ENCODE measurements around the gene MYOG.

The MYOG gene

DNA sequence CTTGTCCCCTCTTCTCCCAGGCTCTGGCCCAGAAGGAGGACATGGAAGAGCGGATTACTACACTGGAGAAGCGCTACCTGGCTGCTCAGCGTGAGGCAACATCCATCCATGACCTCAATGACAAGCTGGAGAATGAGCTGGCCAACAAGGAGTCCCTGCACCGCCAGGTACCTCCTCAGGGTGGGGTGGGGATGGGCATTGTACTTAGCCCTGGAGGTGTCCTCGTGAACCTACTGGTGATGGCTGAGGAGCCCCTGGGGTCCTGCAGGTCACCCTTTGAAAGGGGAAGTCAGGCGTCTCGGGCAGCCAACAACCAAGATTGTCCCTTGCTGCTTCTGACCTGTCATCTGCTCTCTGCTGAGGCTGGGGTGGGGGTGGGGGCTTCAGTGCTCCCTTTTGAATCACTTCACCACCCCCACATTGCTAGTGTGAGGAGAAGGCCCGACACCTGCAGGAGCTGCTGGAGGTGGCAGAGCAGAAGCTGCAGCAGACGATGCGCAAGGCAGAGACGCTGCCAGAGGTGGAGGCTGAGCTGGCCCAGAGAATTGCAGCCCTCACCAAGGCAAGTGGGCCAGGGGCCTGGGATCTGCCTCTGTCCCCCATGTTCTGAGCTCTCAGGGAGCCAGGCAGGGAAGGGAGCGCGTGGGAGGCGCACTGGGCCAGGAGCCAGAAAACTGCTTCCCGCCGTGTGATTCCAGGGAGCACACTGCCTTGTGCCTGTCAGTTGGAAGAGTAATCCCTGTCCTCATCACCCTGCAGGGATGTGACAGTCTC lies 39.8 kb downstream of the MYOG start:
- no peak for DNase-seq

DNA sequence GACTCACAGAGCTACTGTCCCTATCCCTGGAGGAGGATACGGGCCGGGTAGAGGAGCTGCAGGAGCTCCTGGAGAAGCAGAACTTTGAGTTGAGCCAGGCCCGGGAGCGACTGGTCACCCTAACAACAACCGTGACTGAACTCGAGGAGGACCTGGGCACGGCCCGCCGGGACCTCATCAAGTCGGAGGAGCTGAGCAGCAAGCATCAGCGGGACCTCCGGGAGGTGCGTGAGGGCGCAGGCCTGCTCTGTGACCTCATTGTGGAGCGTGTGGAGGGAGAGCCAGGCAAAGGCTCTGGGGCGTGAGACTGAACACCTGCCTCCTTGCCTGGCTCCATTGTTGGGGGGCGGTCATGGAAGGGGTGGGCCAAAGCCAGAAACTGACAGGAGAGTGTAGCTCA lies 40.5 kb downstream of the MYOG start:
- DNase-seq, result no peak

DNA sequence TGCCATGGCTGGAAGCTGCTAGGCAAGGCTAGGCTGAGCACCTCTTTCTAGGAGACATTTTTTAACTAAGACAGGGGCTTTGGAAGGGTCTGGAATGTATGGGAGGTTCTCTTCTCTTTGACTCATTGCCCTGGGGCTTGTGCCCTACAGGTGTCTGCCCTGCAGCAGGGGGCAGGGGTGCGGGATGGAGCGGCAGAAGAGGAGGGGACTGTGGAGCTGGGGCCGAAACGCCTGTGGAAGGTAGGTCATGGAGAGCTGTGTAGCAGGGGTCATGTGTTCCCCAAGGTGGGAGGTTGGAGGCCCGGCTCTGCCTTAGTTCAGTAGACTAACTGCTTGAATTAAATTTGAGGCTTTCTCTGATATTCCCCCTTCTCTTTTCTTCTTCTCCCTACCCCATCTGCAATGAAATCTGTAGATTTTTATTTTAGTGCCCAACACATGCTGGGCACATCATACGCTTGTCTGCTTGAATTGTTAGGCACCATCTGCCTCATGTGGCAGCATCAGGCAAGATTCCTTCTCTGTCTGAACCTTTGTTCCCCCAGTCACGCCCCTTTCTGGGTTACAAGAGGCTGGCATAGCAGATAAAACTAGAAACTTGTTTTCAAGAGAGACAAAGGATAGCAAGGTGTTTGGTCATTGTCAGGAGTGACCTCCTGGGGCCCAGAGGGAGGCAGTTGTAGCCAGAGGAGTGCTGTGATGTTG lies 41.1 kb downstream of the MYOG start:
- no peak for DNase-seq

DNA sequence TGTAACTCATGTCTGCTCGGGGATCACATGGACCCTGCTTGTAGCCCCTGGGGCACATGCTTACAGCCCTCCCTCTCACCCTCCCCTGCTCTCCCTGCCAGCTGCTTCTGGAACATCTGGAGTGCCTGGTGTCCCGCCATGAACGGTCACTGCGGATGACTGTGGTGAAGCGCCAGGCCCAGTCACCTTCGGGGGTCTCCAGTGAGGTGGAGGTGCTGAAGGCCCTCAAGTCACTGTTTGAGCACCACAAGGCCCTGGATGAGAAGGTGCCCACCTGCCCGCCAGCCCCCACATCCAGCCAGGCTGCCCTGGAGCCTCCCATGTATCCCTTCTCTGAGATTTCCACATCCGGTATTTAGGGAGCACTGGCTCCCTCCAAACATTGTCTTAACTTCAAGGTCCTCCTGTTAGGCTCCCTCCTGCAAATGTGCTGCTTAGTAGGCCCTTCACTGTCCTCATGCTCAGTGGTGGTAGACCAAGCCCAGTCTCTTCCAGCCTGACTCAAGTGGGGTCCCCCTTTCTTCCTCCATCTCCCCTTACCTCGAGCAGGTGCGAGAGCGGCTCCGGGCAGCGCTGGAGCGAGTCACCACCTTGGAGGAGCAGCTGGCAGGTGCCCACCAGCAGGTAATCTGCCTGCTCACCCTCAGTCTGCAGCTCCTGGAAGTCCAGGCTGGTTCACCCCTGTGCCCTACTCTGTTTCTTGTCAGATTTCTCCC lies 41.8 kb downstream of the MYOG start:
- no peak for DNase-seq

DNA sequence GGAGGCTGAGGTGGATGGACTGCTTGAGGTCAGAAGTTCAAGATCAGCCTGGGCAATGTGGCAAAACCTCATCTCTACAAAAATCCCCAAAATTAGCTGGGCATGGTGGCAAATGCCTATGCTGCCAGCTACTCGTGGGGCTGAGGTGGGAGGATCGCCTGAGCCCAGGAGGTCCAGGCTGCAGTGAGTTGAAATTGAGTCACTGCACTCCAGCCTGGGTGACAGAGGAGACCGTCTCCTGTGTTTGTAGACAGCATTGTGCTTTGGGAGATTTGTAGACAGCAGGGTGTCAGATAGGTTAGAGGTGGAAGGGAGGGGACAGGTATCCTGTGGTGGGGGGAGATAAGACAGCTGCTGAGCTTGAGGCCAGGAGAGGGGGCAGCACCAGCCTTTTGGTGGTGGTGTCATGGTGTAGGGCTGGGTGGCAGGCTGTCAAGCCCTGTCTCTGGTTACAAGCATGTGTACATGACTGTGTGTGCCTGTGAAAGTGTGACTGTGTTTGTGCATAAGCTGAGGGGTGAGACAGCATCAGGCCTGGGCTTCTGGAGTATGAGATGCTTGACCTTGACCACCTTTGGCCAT lies 44.4 kb downstream of the MYOG start:
- no peak for DNase-seq

DNA sequence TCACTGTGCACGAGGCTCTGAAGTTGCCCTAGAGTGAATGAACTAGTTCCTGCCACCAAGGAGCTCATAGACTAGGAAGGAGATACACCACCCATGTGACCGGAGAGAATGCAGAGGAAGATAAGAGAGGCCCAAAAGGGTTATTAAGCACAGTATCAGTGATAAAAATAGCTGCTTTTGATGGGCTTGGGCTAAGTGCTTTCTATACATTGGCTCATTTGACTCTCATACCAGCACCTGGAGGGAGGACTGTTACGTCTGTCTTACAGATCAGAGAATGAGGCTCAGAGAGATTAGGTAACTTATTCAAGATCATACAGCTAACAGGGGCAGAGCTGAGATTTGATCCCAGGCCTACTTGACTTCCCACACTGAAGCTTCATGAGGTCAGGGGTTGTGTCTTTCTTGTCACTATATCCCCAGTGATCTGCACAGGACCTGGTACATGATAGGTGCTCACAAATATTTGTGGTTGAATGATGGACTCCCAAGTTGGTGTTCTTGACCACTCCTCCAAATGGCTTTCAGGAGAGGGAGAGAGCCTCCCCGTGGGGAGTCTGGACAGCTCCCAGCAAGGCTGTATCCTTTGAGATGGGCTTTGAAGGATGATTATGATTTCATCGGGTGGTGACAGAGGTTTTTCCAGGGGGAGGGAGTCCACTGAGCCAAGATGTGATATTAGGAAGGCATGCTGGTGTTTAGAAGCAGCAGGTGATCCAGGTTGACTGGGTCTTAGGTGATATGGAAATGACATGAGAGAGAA lies 45.1 kb downstream of the MYOG start:
- no peak for DNase-seq

DNA sequence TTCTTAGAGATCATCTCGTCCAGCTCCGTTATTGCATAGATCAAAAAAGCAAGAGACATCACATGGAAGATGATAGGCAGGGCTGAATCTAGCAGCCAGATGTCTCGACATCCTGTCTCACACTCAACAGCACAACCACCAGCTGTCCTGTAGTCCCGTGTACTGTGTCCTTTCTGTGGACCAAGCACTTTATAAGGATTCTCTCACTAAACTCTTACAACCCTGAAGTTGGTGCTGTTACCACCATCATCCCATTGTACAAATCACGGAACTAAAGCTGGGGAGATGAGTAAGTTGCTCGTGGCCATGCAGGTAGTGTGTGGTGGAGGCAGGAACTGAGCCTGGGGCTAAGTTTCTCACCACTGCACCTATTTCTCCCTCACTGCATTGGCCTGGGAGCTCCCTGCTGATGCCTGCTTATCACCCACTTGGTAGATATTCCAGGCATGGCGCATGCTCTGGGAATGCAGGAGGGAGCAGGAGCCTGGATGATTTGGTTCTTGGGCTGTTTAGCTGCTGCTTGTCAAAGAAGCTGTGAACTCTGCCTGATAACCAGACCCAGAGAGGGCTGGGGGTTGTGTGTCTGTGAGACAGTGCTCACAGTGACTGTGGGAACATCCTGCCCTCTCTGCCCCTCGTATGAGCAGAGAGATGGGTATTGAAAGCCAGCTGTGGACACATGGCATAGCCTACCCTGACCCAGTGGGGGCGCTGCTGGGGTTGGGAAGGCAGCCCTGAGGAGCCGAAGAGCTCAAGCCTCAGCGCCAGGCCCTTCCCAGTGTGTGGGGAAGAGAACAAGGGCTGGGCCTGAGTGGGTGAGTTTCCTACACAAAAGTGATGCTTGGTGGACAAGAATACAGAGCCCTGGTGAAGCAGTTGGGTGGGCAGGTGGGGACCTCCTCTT lies 46.0 kb downstream of the MYOG start:
- no peak for DNase-seq

DNA sequence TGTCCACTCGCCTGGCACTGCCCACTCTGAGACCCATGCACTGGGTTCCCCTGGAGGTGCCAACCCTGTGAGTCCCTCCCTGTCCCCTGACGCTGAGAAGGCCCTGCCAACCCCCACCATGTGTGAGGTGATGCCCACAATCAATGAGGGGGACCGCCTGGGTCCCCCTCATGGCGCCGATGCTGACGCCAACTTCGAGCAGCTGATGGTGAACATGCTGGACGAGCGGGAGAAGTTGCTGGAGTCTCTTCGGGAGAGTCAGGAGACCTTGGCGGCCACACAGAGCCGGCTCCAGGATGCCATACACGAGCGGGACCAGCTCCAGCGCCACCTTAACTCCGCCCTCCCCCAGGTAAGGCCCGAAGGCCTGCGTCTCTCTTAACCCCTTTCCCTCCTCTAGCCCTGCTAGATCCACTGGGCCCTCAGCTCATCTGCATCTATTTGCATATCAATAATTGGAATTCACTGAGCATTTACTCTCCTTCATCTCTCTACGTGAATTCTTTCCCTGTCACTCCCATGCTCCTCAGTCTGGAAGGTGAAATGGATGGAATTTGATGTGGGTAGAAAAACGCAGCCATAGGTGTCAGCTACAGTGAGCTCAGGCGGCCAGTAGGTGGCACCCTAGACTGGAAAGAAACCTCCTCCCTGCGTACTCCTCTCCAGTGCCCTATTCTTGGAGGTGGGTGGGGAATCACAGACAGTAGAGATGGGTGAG lies 46.8 kb downstream of the MYOG start:
- peak; percentile 73 for DNase-seq

DNA sequence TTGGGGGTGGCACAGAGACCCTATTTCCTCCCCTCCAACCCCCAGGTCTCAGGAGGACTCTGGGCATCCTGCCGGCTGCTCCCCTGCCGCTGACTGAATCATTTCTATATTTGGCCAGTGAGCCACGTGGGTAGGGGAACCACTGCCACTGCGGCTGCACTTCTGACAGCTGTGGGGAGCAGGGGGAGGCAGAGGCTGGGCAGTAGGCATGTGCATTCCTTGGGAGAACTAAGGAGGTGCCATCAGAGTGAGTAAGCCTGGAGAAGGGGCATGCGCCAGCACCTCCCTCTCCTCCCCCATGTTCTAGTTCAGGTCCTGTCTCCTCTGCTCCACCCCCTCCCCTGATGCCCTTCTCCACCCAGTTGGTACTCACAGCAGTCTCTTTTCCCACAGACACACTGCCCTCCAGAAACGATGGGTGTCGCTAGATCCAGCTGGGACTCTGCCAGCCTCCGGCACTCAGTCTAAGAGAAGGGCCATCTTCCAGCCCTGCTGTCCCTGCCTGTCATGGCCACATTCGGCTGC lies 47.5 kb downstream of the MYOG start:
- no peak for DNase-seq

DNA sequence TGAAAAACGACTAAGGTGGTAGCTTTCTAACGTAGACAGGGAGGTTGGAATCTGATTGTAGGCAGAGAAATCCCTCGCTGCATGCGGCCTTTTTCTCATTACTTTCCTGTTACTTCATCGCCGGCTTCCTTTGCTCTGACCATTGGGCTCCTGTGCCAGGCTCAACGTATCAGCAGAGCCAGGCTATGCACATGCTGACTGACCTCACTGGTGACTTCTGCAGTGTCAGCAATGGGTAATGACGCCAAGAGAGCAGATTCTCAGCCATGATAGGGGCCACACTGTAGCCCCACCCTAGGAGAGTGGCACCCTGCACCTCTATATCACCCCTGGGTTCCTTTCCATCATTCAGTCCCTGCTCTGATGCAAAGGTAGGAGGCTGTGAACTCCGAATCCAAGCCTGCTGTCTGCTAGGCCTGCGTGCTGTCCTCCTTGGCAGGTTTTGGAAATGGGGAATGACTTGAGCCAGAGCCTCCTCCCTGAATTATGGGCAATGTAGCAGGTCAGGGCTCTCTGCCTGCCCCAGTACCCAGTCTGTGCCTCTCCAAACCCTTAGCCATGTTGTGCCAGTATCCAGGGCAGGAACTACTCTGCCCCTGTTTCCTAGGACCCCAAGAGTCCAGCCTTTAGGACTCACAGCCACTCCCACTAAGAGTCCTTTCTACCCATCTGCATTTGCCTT lies 48.2 kb downstream of the MYOG start:
- DNase-seq, result no peak

DNA sequence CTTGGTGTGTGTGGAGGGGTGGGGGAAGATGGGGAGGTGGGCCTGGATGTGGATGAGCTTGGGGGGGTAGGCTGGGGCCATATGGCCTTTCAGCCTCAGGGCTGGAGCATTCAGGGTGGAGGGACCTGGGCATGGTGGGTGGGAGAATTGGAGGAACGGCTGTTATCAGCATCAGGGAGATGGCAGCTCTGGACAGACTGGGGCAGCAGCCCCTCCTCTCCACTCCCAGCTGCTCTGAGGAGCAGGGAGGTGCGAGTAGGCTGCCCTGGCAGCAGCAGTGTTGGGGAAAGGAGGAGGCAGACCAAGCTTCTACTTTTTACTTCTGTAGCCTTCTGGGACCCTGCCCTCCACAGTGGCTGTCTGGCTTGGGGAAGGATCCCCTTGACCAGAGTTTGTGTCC lies 49.3 kb downstream of the MYOG start:
- DNase-seq, result no peak

DNA sequence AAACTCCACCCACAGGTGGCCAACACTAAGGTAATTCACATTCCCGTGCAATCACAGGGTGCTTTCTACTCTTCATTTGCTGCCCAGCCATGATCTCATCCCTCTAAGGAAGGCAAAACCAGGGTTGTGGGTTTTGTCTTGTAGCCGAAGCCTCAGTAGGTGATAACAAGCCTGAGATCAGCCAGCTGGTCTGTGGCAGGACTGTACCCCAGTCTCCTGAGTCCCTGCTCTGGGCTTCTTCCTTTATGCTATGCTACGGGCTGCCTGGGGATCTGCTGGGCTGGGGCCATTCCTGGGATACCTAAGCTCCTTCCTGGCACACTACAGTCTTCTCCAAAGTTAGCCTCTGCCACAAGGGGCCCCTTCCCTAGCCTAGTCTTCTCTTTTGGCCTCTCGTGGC lies 49.7 kb downstream of the MYOG start:
- DNase-seq, result no peak

DNA sequence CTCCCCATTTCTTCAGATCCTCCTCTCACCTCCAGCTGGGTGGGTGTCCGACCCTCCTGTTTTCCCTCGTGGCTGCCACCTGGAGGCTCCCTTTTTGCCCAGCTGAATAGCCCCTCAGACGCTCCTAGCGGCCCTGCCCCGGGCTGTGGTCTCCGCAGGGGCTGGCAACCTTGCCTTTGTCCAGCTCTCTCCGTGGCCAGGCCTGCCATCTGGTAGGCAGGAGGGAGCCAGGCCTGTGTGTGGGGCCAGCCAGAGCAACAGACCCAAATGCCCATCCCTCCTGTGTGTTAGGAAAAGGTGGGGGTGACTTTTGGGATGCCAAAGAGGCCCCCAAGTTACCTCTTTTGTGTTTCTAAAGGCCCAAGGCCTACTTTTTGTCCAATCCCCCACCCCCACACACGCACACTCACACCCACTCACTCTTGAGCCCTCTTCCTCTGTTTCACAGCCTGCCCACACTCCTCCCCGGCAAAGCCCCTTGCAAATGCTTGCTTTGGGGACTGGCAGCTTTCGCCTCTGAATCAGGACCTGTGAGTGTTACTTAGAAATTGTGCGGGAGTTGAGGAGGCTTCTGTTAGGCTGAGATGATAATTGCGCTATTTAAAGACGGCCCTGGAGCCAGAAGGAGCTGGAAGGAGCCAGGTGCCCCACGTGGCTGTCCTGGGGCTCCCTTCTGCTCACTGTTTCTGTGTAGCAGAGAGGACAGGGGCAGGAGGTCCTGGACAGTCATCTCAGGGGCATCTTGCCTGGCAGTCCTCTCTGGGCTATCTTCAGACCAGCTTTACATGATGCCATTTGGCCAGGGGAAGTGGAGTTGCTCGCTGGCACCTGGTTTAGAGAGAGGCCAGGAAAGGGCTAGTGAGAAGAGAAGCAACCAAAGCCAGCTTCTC lies 50.5 kb downstream of the MYOG start:
- DNase-seq, result no peak

DNA sequence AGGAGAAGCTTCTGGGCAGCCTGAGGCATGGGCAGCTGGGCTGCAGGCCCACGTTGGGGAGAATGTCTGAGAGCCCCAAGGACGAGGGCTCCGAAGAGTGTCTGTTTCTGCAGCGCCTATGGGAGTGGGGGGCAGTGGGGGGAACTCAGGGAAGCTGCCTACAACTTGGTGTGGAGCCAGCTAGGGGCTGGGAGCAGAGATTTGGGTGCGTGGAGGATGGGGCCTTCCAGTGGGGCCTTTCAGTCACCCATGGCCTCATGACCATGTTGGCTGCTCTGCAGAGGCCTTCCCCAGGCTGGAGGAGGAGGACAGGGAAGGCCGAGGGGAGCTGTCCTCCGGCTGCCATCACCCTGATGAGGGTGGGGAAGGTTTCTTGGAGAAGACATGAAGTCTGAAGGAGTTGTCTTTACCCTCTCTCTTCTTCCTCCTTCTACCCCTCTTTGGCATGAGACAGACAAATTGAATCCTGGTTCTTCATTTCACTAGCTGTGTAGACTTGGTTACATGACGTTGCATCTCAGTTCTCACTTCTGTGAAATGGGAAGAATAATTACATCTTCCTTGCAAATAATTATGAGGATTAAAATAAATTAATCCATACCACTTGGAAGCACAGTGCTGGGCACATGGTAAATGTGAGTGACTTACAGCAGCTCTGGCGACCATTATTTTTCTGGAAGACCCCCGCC lies 51.2 kb downstream of the MYOG start:
- no peak for DNase-seq

DNA sequence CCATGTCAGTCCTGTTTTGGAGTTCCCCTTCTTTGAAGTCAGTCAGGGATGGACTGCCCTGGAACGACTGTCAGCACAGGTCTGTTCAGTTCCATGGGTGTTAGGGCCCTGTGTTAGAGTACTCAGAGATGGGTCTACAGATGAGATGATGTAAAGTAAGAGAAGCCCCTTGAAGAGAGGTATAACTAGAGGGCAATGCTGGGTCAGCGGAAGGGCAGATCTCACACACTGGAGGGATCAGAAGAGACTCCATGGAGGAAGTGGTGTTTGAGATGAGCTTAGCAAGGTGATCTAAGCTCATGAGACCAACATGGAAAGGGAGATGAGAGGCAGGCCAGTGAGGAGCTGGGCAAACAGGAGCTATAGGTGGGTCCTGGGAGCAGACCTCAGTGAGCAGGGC lies 51.9 kb downstream of the MYOG start:
- no peak for DNase-seq

DNA sequence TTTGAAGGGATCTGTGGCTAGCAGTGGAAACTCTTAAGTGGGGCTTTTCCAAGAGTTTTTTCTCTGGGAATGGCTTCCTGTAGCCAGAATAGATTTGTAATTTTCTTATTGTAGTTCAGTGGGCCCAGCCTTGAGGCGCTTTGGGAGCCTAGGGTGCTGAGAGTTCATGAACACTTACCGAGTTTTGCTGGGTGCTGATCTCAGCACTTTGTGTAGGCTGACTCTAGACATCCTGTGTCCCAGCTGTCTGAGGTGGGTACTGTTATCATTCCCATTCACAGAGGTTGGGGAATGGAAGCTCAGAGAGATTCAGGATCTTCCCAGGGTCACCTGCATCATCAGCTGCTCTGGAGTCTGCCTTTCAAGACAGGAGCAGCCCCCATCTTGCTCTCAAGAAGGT lies 52.5 kb downstream of the MYOG start:
- DNase-seq, result no peak

All from CD4-positive, alpha-beta T cell treated with Interleukin-6 for 4 hours (primary cell).